Measurements from ENCODE around the gene PAQR5.

DNA sequence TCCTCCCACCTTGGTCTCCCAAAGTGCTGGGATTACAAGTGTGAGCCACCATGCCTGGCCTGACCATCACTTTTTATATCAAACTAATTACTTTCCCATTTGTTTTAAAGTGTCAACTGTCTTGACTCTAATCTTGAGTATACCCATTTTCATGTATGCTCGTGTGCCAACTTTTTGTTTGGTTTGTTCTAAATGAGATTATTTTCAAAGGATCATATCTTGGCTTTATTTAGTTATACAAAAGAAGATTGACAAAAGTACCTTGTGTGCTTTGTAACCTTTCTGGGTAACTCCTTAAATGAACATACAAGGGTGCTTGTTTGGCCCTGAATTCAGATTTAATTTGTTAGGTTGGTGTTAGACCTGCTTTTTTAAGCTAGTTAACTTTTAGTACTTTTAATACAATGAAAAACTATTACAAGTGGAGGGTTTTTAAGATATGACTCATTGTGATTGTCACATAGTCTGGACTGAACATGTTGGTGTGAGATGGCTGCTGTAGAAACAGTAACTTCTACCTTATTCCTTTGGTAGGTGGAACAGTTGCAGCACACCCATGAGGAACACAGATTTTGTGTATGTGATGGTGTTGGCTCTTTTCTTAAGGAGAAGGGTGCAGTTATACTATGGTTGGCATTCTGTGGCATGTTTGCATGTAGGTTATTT, 126.2 kb downstream of the PAQR5 start:
- TF ChIP-seq, protein P1, sequence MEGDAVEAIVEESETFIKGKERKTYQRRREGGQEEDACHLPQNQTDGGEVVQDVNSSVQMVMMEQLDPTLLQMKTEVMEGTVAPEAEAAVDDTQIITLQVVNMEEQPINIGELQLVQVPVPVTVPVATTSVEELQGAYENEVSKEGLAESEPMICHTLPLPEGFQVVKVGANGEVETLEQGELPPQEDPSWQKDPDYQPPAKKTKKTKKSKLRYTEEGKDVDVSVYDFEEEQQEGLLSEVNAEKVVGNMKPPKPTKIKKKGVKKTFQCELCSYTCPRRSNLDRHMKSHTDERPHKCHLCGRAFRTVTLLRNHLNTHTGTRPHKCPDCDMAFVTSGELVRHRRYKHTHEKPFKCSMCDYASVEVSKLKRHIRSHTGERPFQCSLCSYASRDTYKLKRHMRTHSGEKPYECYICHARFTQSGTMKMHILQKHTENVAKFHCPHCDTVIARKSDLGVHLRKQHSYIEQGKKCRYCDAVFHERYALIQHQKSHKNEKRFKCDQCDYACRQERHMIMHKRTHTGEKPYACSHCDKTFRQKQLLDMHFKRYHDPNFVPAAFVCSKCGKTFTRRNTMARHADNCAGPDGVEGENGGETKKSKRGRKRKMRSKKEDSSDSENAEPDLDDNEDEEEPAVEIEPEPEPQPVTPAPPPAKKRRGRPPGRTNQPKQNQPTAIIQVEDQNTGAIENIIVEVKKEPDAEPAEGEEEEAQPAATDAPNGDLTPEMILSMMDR (IDR thresholded peaks at IDR 0.05), result no peak
- no peak for TF ChIP-seq POLR2A (IDR thresholded peaks at IDR 0.05)

Measured in lower leg skin (tissue), 3 donors.